DND-41 (cell line): ENCODE results near the gene KRT6B.

Experiments
- ATAC-seq: fragments of 200-7000 bp; cut with Tn5 transposase; 3 replicates; pipeline ENCODE4 v1.9.1; 2021; ENCODE audit warnings: low read depth; ENCODE audit not compliant: insufficient read depth
- DNase-seq: peaks from one replicate; pipeline ENCODE4 v3.0.0-alpha.2; 2020
- H2AFZ ChIP-seq: 2 replicates; pipeline ENCODE4 v1.6.0; 2012; ENCODE audit warnings: low read depth, low read length
- H3K27ac ChIP-seq: 2 replicates; pipeline ENCODE4 v1.5.1; 2012; ENCODE audit warnings: low read length, inconsistent platforms
- H3K27me3 ChIP-seq: fragments of 200-600 bp; sonication (generic); 2 replicates; pipeline ENCODE4 v1.6.0; 2012; ENCODE audit warnings: low read length, mild to moderate bottlenecking, inconsistent platforms; ENCODE audit not compliant: insufficient read depth, poor library complexity
- H3K36me3 ChIP-seq: 2 replicates; pipeline ENCODE4 v1.5.1; 2012; ENCODE audit warnings: low read length, inconsistent platforms; ENCODE audit not compliant: insufficient read depth
- H3K4me1 ChIP-seq: 2 replicates; pipeline ENCODE4 v1.5.1; 2012; ENCODE audit warnings: mild to moderate bottlenecking, low read length; ENCODE audit not compliant: insufficient read depth
- H3K4me2 ChIP-seq: 2 replicates; pipeline ENCODE4 v1.6.0; 2012; ENCODE audit warnings: mild to moderate bottlenecking, moderate library complexity, low read length, inconsistent platforms; ENCODE audit not compliant: insufficient read depth
- H3K4me3 ChIP-seq, 2 experiments: fragments of 200-600 bp in 1 of 2; shearing (Covaris generic) in 1 of 2; 2 replicates each; pipeline ENCODE4 v1.5.1; 2012 to 2016; ENCODE audit warnings: inconsistent platforms in 2 of 2, low read length in 2 of 2, mild to moderate bottlenecking in 2 of 2, low read depth in 1 of 2, moderate library complexity in 1 of 2
- H3K79me2 ChIP-seq: 2 replicates; pipeline ENCODE4 v1.6.0; 2012; ENCODE audit warnings: low read length, inconsistent platforms; ENCODE audit not compliant: insufficient read depth
- H3K9ac ChIP-seq: 2 replicates; pipeline ENCODE4 v1.6.0; 2012; ENCODE audit warnings: low read depth, mild to moderate bottlenecking, inconsistent platforms, low read length, moderate library complexity
- H3K9me3 ChIP-seq: 2 replicates; pipeline ENCODE4 v1.5.1; 2012; ENCODE audit warnings: low read length, moderate library complexity, mild to moderate bottlenecking, inconsistent platforms; ENCODE audit not compliant: insufficient read depth, severe bottlenecking
- H4K20me1 ChIP-seq: 2 replicates; pipeline ENCODE4 v1.6.0; 2012; ENCODE audit warnings: low read length; ENCODE audit not compliant: insufficient read depth
- CTCF ChIP-seq: IDR thresholded peaks from 2 replicates; pipeline ENCODE4 v1.5.1; 2012; ENCODE audit warnings: borderline replicate concordance, low read length, moderate library complexity, mild to moderate bottlenecking; ENCODE audit not compliant: poor library complexity, severe bottlenecking; ENCODE audit errors: extremely low read depth
- EZH2 ChIP-seq: IDR thresholded peaks from 3 replicates; pipeline ENCODE4 v1.6.1; 2012; ENCODE audit warnings: borderline replicate concordance, low read depth, mild to moderate bottlenecking, moderate library complexity, low read length, inconsistent platforms; ENCODE audit not compliant: severe bottlenecking

The KRT6B gene

GRCh38 chr12:52439420-52439819 is 12.5 kb downstream of the KRT6B start:
- Histone ChIP-seq H3K4me1 (no peaks in the 10 kb centered on the region), H4K20me1 (no peaks in the 10 kb centered on the region), H3K27me3 (peaks cover 12% of the 10 kb centered on the region), H3K79me2 (no peaks in the 10 kb centered on the region), H2AFZ (no peak overlapping the region), H3K9ac (no peak overlapping the region), H3K9me3 (no peaks in the 10 kb centered on the region), H3K4me3 (no peak overlapping the region), H3K36me3 (no peaks in the 10 kb centered on the region), H3K4me2 (no peak overlapping the region), H3K27ac (no peak overlapping the region)
- no peak for DNase-seq
- no peak for TF ChIP-seq EZH2
- TF ChIP-seq CTCF = no peak
- no peak for ATAC-seq

- Histone ChIP-seq H3K36me3 (no peaks in the 10 kb centered on the region), H4K20me1 (no peaks in the 10 kb centered on the region), H3K4me2 (no peak overlapping the region), H3K9me3 (no peaks in the 10 kb centered on the region), H3K9ac (no peak overlapping the region), H3K27me3 (peaks cover 12% of the 10 kb centered on the region), H3K27ac (no peak overlapping the region), H3K79me2 (no peaks in the 10 kb centered on the region), H3K4me3 (no peak overlapping the region), H3K4me1 (no peaks in the 10 kb centered on the region), H2AFZ (no peak overlapping the region)
- ATAC-seq = no peak
- no peak for DNase-seq
- TF ChIP-seq EZH2 (no peak), CTCF (no peak)
These were observed 13.3 kb downstream of the KRT6B start for GRCh38 chr12:52438305-52439301.

GRCh38 chr12:52437508-52437907 is 14.4 kb downstream of the KRT6B start:
- Histone ChIP-seq H3K4me1 (no peaks in the 10 kb centered on the region), H3K79me2 (no peaks in the 10 kb centered on the region), H4K20me1 (no peaks in the 10 kb centered on the region), H3K27ac (no peak overlapping the region), H3K4me3 (no peak overlapping the region), H3K9me3 (no peaks in the 10 kb centered on the region), H3K4me2 (no peak overlapping the region), H3K9ac (no peak overlapping the region), H2AFZ (no peak overlapping the region), H3K27me3 (peaks cover 8% of the 10 kb centered on the region), H3K36me3 (no peaks in the 10 kb centered on the region)
- no peak for DNase-seq
- TF ChIP-seq CTCF = no peak
- TF ChIP-seq EZH2 = no peak
- no peak for ATAC-seq
